DOHH2 (cell line): Measurements from ENCODE around the gene NUP210L.
A peak's percentile ranks its signal among the peaks of the same experiment; 100 is the strongest.

Experiments used
- EZH2phosphoT487 ChIP-seq: fragments of 200-600 bp; sonication (generic); IDR thresholded peaks from 2 replicates; pipeline ENCODE4 v1.6.1; 2017; ENCODE audit warnings: borderline replicate concordance, mild to moderate bottlenecking, antibody characterized with exemption, low read length, moderate library complexity, mixed read lengths
- TF ChIP-seq, protein P1 (sequence below): fragments of 200-600 bp; sonication (generic); IDR thresholded peaks from one replicate; pipeline ENCODE4 v1.5.1; 2014; ENCODE audit warnings: antibody characterized with exemption, mild to moderate bottlenecking, low read depth, low read length; ENCODE audit not compliant: poor library complexity, severe bottlenecking

DNA sequence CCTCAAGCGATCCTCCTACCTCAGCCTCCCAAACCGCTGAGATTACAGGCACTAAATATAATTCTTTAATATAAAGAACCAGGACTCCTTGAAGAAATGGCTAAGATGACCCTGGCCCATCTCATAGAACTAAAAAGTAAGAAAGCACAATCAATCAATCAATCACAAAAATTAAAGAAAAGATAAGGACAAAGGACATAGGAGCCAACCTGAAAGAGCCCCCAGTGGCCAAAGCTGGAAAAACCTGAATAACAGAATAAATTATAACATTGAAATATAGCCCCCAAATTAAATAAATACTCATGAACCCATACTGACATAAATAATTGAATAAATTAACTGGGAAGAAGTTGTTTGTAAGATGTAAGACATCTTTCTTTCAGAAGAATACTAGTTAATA lies 8.9 kb downstream of the NUP210L start:
- TF ChIP-seq, protein P1, sequence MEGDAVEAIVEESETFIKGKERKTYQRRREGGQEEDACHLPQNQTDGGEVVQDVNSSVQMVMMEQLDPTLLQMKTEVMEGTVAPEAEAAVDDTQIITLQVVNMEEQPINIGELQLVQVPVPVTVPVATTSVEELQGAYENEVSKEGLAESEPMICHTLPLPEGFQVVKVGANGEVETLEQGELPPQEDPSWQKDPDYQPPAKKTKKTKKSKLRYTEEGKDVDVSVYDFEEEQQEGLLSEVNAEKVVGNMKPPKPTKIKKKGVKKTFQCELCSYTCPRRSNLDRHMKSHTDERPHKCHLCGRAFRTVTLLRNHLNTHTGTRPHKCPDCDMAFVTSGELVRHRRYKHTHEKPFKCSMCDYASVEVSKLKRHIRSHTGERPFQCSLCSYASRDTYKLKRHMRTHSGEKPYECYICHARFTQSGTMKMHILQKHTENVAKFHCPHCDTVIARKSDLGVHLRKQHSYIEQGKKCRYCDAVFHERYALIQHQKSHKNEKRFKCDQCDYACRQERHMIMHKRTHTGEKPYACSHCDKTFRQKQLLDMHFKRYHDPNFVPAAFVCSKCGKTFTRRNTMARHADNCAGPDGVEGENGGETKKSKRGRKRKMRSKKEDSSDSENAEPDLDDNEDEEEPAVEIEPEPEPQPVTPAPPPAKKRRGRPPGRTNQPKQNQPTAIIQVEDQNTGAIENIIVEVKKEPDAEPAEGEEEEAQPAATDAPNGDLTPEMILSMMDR, result peak; percentile 70
- TF ChIP-seq EZH2phosphoT487, result no peak
